ENCODE results near the gene CDC16.
"Not testable (repeated sequence)": the region's sequence is repeated elsewhere in the genome, so short reads cannot be mapped to it uniquely, and the experiment has no call there.

CDC16 gene

DNA sequence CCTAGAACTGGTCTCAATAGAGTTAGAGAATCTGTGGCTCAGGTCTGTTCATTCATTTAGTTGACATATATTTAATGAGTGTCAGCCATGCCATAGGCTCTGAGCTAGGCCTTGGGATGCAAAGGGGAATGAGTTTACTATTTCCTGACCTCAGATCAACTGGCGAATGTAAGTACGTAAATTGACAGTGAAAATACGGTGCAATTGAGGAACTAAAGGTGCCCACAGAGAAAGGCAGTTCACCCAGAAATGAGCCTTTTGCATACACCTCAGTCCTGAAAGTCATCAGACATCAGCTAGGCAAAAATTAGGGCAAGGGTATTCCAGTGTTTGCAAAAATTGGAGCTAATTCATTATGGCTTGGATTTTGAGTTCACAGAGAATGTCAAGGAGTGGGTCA is 26.1 kb downstream of the CDC16 start:
- DNase-seq (ENCODE audit: low read depth in 1 of 2, low spot score in 1 of 2), result no peak

DNA sequence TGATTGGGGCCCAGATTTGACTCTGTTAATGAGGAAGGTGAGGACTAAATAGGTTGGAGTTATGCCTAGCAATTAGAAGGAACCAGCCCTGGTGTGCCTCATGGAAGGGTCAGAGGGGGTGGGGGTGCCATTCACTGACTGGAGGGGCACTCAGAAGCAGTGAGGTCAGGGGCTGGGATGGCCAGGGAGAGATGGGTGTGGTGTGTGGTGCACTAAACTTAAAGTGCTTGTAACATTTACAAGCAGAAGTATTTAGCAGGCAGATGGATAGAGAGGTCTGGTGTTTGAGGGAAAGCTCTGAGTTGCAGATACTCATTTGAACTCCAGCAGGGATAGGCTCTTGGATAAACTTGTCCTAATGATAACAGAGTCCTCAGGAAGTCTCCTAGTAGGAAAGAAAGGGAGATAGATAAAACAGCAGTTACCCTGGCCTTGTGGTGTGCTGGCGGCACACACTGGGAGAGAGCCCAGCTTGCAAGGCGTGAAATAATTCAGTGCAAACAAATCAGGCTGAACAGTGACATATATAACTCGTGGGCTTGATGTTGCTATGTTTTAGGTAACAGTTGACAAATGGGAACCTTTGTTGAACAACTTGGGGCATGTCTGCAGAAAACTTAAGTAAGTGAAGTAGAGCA is 26.8 kb downstream of the CDC16 start:
- DNase-seq (ENCODE audit: low read depth in 1 of 2, low spot score in 1 of 2), result no peak

DNA sequence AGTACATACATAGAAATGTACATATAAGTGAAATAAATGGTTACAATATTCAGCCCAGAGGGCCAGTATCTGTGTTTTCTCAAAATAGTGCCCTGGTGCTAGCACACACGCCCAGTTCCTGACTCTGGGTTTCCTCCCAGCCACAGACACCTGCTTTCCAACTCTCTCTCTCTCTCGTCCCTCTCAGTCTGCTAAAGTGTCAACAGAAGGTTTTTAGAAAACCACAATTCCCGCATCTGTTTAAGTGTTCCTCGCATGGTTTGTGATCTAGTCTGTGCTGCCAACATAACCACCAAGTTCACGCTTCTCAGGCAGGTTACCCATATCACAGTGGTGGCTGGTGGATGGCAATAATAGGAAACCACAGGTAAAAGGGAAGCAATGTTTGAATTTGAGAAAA is 28.9 kb downstream of the CDC16 start:
- no peak for DNase-seq (ENCODE audit: low read depth in 1 of 2, low spot score in 1 of 2)

DNA sequence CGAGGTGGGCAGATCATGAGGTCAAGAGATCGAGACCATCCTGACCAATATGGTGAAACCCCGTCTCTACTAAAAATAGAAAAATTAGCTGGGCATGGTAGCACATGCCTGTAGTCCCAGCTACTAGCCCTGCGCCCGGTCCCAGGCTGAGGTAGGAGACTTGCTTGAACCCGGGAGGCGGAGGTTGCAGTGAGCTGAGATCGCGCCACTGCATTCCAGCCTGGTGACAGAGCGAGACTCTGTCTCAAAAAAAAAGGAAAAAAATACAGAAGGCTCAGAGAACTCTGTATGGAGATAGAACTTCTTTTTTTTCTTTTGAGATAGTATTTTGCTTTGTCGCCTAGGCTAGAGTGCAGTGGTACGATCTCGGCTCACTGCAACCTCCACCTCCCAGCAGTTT is 29.6 kb downstream of the CDC16 start:
- DNase-seq (ENCODE audit: low read depth in 1 of 2, low spot score in 1 of 2), result not testable (repeated sequence)

DNA sequence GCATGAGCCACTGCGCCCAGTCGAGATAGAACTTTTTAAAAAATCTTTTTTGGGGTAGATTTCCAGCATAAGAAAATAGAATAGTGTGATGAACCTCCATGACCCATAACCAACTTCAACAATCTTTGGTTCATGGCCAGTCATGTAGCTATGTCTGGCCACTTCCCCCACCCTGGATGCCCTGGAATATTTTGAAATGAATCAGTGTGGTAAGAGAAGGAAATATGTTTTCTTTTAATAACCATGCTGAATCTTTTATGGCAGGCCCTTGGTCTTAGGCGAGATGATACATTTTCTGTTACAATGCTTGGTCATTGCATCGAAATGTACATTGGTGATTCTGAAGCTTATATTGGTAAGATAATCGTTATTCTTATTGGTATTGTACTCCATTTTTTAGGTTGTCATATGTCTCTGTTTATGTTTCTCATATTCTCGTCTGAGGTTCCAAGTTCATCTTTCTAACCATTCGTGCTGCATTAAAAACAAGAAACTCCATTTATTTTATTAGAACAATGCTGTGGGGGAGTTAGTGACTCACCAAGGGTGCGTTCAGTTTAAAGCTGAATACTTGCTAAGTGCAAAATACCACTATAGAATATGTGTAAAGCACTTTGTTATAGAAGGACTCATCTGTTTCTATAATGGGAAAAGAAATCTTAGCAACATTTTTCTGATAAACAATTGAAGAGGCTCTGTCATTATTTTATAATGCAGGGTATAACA is 30.4 kb downstream of the CDC16 start:
- no peak for DNase-seq (ENCODE audit: low read depth in 1 of 2, low spot score in 1 of 2)

DNA sequence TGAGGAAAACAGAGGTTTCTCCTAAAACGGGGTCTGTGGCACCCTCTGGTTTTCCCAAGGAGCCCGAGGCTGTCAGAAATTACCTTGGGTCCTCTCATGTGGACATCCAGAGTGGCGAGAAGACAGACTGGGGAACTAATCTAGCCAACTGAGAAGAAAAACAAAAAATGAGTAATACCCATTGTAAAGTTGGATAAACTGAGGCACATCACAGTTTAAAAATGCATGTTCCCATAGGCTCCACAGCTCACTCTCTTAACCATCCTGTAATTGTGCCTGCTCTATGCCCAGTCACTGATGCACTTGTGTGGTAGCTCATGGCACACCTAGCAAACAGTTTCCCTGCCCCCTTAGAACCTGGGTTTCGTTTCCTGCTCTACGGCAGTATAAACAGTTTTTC is 31.5 kb downstream of the CDC16 start:
- DNase-seq (ENCODE audit: low read depth in 1 of 2, low spot score in 1 of 2), result no peak

DNA sequence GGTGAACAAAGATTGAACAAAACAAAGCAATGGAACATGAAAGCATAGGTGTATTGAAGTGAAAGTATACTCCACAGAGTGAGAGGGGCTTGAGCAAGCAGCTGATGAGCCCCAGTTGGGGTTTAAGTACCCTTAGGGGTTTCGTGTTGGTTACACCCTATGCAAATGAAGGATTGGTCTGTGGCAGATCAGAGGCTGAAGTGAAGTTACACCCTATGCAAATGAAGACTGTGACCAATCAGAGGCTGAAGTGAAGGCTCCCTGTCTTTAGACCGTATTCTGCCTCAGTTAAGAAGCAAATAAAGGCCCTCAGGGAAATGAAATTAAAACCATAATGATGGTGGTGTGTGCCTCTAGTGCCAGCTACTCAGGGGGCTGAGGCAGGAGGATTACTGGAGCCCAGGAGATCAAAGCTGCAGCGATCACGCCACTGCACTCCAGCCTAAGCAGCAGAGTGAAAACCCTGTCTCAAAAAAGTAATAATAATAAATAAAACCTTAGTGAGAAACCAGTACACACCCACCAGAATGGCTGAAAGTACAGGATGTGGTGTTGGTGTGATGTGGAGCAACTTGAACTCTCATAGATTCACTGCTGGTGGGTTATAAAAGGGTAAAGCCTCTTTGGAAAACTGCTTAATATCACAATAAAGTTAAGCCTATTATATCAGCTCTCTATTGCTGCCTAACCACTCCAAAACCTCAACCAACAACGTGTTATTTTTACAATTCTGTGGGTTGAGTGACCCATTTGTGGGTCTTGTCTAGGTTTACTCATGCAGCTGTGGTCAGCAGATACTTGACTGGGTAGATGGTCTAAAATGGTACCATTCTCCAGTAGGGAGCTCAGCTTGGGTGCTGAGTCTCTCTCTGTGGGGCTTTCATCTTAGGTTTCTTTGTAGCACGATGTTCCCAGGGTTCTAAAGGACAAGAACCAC is 33.9 kb downstream of the CDC16 start:
- no peak for DNase-seq (ENCODE audit: low read depth in 1 of 2, low spot score in 1 of 2)

DNA sequence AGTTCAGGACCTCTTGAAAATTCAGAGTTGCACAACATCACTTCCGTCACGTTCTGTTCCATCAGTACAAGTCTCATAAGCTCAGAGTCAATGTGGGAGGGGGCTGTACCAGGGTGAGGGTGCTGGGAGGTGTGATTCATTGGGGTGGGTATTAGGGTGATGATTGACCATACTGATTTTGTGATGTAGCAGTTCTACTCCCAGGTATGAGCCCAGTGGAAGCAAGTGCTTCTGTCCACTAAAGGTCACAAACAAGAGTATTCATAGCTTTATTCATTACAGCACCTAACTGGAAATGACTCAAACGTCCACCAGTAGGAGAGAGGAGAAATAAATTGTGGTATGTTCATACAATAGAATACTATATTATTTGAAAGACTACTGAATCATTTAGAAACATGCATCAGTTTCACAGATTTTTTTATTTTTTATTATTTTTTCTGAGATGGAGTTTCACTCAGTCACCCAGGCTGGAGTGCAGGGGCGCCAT is 34.6 kb downstream of the CDC16 start:
- DNase-seq (ENCODE audit: low read depth in 1 of 2, low spot score in 1 of 2), result no peak

DNA sequence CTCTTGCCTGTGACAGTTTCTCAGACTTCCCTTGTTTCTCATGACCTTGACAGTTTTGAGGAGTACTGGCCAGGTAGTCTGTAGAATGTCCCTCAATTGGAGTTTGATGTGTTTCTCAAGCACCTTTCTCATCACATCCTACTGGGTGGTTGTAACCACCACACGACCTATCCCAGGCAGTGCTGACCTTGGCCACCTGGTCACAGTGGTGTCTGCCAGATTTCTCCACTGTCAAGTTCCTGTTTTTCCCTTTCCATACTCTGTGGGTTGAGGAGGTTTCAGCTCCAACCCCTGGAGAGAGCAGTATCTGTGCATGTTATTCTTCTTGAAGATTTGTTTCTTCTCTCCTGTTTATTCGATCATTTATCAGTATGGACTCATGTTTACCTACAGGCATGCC is 38.3 kb downstream of the CDC16 start:
- no peak for DNase-seq (ENCODE audit: low read depth in 1 of 2, low spot score in 1 of 2)

DNA sequence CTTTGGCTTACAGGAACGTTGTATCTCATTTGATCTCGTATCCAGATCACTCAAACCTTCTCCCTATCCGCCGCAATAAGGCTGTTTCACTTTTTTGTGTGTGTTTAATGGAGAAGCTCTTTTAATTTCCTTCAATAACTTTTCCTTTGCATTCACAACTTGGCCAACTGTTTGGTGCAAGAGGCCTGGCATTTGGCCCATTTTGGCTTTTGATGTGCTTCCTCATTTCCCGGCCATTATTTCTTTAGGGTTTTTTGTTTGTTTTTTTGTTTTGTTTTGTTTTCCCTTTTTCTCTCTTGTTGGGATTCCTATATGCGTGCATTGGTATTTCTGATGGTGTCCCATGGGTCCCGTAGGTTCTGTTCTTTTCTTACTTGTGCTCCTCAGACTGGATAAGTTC is 40.6 kb downstream of the CDC16 start:
- DNase-seq (ENCODE audit: low read depth in 1 of 2, low spot score in 1 of 2), result no peak

DNA sequence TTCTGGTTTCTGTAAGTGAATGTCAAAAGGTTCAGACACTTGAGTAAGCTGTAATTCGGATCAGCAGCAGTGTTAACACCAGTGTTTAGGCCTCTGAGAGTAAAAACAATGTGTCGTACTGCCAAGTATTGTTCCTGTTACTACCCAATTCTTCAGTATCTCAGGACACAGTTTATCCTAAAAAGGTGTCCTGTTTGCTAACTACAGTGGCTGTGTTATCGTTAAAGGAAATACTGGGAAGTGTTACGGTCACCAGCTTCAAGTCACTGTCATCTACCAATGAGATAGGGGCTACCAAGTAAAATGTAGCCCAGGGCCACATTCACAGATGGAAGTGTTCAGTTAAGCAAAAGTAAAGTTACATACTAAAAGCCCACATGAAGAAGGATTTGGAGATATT is 44.4 kb downstream of the CDC16 start:
- no peak for DNase-seq (ENCODE audit: low read depth in 1 of 2, low spot score in 1 of 2)

DNA sequence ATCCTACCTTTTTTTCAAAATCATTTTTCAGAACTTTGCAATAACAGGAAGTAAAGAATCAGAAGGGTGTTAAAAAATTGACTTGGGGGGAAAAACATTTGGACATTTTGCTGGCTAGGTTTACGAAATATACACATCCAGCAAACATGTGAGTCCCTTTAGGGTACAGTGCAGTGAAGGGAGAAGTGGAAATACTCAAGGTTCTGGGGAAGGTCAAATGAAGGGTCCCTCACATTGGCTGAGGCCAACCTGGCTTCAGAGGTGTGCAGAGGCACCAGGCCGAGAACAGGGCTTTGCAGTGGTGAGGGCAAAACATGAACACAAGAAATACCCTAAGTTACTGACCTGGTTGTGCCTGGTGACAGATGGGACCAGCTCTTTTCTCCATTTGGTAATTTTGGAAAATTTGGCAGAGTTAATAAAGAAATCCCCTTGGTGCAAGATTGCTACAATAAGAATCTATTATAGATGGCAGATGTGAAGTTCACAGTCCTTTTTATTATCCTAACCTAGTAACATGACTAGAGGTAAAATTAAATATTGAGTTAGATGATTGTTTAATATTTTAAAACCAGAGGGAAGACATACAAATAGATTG is 45.2 kb downstream of the CDC16 start:
- DNase-seq (ENCODE audit: low read depth in 1 of 2, low spot score in 1 of 2), result no peak

DNA sequence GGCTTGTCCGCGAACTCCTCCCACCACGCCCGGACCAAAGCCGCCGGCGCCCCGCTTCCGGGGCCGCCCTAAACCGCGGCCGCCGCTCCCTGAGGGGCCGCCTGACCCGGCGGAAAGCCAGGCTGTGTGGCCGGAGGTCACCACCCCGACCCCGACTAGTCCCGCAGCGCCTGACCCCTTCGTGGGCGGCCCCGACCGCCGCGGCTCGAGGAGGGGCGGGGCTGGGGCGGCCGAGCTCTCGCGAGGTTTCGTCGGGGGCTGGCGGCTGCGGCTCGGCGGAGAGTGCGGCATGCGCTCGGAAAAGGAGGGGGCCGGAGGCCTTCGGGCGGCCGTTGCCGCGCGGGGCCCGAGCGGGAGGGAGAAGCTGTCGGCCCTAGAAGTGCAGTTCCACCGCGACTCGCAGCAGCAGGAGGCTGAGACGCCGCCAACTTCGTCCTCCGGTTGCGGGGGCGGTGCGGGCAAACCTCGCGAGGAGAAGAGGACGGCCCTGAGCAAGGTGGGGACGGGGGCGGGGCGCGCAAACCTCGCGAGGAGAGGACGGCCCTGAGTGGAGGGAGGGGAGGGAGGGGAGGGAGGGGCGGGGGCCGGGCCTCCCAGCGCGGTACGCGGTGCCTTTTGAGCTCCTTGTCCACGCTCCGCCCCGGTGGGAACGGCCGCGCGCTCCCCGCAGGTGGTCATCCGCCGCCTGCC is 46.8 kb downstream of the CDC16 start, which contains the start of gene UPF3A:
TSS of gene UPF3A (plus strand) at position 251 of the 690 bp plus-strand sequence. CDS start at position 290, 39 bp downstream.
- DNase-seq (ENCODE audit: low read depth in 1 of 2, low spot score in 1 of 2), result peak; percentile 70 to 76

DNA sequence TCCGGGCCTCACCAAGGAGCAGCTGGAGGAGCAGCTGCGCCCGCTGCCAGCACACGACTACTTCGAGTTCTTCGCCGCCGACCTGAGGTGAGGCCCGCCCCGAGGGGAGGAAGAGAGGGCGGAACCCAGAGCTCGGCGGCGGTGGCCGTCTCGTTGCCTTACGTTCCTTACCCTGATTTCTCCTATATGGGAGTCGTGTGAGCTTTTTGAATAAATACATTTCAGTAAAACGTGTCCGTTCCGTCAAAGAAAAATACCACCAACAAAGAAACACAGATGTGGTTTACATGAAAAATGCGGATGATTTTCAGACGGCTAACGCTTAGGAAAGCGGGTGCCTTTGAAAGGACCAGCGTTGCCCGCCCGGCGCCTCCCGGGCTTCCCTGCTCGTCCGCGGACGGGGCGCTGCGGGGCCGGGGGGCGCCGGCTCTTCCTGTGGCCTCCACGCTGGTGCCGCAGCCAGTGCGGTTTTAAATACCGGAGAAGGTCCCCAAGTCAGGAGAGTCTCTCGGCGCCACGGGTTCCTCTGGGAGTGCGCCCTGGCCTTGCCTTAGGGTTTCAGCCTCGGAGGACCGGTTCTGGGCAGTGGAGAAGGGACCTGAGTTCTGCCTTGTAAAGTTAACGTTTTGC is 47.5 kb downstream of the CDC16 start:
- DNase-seq (ENCODE audit: low read depth in 1 of 2, low spot score in 1 of 2), result peak; percentile 42 to 55

DNA sequence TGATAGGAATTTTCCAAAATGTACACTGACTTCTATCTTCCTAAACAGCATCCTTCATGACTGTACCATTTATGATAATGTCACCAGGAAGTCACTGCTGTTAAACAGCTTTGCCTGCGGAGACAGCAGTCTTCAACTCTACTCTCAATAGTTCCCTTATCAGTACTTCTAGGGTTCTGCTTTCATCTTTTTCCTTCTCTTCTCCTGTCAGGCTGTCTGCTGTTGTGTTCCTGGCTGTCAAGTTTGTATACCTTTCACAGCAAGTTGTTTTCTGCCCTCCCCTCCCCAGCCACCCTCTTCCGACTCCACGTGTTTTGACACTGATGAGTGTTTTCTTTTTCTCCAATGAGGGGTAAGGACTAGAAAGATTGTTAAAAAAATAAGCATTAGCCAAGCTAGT is 48.9 kb downstream of the CDC16 start:
- DNase-seq (ENCODE audit: low read depth in 1 of 2, low spot score in 1 of 2), result no peak

DNA sequence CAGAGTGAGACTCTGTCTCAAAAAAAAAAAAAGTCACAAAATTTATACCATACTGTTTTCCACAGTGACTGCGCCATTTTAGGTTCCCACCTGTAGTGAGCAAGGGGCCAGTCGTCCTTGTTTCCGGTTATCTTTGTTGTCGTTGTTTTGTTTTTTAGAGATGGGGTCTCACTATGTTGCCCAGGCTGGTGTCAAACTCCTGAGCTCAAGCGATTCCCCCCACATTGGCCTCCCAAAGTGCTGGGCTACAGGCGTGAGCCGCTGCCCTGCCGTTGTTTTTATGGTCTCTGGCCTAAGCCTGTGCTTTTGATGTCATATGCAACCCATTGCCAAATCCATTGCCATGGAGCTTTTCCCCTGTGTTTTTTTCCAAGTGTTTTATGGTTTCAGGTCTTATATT is 50.0 kb downstream of the CDC16 start:
- DNase-seq (ENCODE audit: low read depth in 1 of 2, low spot score in 1 of 2), result no peak

DNA sequence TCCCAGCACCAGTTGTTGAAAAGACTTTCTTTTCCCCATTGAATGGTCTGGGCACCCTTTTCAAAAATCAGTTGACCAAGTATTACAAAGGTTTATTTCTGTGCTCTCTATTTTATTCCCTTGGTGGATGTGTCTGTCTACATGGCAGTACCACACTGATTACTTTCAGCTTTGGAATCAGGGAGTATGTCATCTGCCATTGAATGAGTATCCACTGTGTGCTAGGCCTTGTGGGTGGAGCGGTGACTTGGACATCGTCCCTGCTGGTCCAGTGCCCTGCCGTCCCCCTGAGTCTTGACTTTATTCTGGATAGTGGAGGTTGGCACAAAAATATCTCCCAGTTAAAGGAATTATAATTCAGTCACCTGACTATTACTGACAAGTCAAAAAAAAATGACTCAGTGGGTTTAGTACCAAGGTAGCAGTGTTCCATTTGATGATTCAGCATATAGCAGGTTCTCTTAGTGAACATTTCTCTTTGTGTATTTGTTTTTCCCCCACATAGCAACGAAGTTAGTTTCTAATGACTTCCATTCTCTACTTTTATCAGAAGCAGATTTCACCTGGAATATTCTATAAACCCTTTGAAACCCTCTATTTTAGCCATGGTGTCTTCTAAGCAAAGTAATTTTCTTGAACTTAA is 50.6 kb downstream of the CDC16 start:
- DNase-seq (ENCODE audit: low read depth in 1 of 2, low spot score in 1 of 2), result no peak

DNA sequence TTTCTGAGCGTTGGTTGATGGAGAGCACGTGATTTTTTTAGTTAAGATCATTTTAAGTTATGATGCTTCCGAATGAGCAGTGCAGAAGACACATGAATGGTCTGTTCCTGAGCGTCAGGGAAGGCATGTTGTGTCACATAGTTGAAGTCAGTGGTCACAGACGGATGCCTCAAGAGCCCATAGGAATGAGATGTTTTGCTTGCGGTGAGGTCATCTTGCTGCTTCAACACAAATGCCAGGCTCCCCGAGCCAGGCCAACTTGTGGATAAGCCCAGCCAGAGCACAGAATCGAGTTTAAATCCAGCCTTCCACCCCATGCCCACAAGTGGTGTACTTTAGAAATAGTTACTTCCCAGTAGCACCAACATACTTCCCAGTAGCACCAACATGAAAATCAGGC is 52.1 kb downstream of the CDC16 start:
- no peak for DNase-seq (ENCODE audit: low read depth in 1 of 2, low spot score in 1 of 2)

DNA sequence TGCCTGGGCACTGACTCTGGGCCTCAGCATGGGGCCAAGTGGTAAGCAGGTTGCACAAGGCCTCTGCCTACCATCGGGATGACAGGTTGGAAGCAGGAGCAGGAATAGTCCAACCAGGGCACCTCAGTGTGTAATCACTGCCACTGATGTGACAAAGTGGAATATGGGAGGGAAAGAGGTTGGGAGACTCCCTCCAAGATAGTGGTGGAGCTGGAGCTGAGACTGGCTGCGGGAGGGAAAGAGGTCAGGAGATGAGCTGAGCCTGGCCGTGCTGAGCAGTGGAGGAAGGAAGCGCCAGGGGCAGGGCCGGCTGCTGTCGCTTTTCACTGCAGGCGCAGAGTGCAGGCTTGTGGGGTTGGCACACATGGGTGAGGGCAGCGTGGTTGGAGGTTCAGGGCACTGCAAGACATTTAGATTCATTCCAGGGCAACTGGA is 53.5 kb downstream of the CDC16 start:
- DNase-seq (ENCODE audit: low read depth in 1 of 2, low spot score in 1 of 2), result no peak

DNA sequence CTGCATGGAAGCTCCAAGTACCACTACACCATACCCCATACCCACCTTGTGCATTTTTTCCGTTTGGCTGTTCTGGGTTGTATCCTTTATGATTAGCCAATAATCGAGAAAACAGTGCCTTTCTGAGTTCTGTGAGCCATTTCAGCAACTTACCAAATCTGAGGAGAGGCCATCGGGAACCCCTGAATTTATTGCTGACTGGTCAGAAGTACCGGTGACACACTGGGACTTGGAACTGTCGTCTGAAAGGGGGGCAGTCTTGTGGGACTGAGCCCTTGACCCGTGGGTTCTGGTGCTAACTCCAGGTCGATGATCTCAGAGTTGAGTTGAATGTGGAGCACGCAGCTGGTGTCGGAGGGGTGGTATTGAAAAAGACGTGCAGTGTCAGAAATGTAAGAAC is 61.8 kb downstream of the CDC16 start:
- DNase-seq (ENCODE audit: low read depth in 1 of 2, low spot score in 1 of 2), result no peak

All from activated T-helper 1 cell treated with anti-CD3 and anti-CD28 coated beads, Interleukin-2, amount 50 U/mL, for 16 hours (primary cell).